LNCAP (cell line): ENCODE data around the gene NOD2.

Source experiments
- CTCF ChIP-seq: fragments of 450-650 bp; IDR thresholded peaks from 2 replicates; pipeline ENCODE4 v1.5.1; 2017; ENCODE audit warnings: mild to moderate bottlenecking

Gene NOD2

GRCh38 chr16:50712956-50713355 is 19.6 kb downstream of the NOD2 start:
- TF ChIP-seq CTCF, result no peak

GRCh38 chr16:50717091-50717490 is 23.7 kb downstream of the NOD2 start:
- no peak for TF ChIP-seq CTCF

DNA sequence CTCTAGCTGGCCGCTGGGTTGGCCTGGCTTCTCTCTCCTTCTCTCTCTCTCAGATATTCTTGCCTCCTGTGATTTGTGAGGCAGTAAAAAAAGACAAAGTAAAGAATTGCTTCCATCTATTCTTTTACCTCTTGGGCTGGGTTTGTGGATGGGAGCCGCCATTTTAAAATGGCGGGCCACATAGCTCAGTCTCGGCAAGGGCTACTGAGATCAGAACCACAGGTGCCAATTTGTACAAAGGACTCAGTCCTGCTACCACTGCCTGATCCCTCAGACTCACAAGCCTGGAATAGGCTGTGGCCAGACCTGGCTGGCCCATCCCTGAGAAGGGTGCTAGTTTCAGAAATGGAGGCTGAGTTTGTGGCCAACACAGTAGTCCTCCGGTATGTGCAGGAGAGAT is 24.1 kb downstream of the NOD2 start:
- no peak for TF ChIP-seq CTCF

DNA sequence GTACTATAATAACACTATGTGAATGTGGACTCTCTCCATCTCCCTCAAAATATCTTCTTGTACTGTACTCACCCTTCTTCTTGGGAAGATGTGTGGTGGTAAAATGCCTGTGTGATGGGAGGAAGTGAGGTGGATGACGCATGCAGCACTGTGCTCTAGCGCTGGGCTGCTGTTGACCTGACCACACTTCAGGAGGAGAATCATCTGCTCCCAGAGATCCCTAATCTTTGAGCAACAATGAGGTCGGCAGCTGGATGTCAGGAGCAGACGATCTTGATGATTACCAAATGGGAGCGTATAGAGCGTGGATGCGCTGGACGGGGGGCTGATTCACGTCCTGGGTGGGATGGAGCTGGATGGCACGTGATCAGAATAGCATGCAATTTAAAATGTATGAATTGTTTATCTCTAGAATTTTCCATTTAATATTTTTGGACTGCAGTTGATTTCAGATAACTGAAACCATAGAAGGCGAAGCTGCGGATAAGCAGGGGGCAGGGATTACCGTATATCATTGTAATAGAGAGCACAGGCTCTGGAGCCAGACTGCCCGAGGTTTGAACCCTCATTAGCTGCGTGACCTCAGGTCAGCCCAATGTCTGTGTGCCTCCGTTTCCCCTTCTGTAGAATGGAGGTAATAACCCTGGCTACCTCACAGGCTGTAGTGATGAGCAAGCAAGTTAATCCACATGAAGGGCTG is 24.8 kb downstream of the NOD2 start:
- TF ChIP-seq CTCF, result no peak

- TF ChIP-seq CTCF, result no peak
Observed at GRCh38 chr16:50718761-50719400, 25.5 kb downstream of the NOD2 start.

DNA sequence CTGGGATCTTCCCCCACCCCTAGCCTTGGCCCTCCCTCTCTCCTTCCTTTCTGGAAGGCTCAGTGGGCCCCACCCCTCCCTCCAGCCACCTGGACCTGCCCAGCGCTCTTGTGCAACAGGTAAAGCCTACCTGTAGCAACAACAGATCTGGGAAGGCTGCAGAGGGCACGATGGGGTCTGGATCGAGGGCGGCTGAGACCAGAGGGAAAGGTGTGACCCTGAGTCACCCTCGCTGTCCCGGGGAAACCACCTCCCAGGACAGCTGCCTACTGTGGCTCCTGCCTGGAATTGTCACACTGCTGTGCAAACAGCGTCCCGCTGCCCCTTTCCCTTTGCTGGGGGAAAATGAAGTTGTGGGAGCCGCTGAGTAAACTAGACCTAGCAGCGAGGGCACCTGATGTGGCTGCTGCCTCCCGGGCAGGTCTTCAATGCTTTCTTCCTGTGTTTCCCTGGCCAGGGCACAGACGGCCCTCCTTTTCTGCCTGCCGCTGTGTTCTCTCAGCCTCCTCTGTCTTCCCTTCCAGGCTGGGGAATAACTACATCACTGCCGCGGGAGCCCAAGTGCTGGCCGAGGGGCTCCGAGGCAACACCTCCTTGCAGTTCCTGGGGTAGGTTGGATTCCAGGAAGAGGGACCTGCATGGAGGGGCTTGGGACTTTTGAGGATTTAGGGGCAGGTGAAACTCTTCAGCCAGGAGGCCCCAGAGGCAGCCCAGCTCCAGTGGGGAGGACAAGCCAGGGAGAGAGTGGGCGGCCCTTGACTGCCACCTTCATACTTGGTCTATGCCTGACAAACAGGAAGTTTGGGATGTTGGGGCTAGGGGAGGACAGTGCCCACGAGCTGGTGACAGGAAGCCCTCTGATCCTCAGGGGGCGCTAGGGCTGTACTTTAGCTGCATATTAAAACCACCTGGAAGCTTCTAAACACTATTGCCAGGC is 26.3 kb downstream of the NOD2 start:
- TF ChIP-seq CTCF, result no peak

GRCh38 chr16:50721549-50722404 is 28.4 kb downstream of the NOD2 start:
- TF ChIP-seq CTCF, result no peak
